HG03139 (cell line): ENCODE data around the gene ELAC2.
"Not testable (repeated sequence)": the region's sequence is repeated elsewhere in the genome, so short reads cannot be mapped to it uniquely, and the experiment has no call there.

Experiments used
- ATAC-seq: cut with Tn5 transposase; IDR thresholded peaks from one replicate; pipeline ENCODE4 v1.9.1; 2021; ENCODE audit not compliant: unreplicated experiment

The ELAC2 gene

DNA sequence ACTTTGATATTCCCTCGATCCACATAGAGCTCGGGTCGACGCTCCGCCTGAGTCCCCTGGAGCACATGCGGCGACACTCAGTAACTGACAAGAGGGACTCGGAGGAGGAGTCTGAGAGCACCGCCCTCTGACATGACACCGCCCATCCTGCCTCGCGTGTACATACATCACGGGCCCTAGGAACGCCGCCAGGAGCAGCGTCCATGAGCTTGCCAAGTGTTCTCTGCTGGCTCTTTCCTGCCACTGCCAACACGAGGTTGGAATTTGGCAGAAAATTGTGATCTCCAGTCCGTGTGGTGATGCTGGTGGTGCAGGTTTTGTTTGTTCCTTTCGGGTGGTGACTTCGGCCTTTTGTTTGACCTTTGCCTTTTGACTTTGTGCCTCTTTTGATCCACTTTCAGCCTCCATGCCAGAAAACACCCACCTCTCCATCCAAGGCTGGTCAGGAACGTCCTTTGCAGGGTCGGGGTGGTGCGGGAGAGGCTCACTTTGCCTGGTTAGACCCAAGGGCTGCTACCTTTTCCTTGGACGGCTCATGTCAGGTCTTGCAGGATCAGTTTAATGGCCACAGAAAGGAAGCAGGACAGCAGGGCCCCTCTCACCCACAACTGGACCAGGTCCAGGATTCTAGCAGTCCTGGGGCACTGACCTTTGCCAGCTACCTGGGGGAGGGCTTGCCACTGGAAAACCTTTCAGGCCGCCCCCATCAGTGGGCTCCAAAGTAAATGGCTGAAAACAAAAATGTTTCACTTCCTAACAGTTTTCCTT is 27.6 kb downstream of the ELAC2 start:
- ATAC-seq, result no peak

DNA sequence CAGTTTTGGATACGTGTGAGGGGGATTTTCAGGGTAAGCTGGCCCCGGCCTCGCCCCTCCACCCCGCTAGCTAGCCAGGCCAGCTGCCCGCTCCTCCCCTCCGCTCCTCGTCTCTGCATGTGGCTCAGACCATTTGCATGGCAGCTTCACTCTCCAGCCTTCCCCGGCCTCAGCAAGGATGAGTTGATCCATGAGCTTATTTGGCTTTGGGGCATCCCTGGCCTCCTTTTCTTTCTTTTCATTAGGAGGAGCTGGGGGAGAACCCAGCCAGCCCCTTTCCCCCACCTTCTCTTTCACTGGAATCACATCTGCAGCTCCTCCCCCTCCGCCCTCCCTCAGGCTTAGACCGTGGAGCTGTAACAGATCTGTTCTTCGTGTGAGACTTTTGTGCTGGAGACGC is 30.7 kb downstream of the ELAC2 start:
- ATAC-seq, result no peak

DNA sequence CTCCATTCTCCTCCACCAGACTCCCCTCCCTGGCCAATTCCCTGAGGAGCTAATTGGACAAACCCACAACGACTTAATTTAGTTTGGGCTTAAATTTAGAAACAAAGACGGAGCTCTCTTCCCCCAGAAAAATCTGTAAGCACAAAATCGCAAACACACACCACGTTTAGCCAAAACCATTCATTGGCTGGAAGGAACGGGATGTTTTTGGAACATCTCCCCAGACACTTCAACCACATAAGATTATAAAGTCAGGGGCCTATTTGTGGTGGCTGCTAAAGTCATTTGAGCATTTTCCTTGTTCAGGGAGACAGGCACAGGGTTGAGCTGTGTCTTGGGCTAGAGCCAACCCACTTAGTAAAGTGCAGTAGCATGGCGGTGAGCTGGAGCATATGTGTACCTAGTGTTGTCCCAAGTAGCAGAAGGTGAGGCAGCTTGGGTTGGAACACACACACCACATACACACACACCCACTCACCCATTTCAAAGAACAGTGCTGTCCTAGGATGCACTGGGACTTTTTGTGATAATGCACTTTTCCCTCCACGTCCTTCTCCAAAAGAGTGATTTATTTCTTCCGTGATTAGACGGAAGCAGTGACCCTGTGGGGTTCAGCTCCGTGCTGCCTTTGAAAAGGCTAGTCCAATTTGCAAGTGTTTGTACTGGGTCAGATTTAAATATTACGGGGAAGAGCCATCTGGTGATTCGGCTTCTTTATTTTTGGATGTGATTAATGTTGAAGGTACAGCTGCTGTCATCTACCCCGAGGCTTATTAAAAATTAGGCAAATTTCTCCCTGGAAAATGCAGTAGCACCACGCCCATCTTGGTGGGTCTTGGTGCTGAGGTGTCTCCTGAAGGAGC is 32.2 kb downstream of the ELAC2 start:
- ATAC-seq, result no peak

DNA sequence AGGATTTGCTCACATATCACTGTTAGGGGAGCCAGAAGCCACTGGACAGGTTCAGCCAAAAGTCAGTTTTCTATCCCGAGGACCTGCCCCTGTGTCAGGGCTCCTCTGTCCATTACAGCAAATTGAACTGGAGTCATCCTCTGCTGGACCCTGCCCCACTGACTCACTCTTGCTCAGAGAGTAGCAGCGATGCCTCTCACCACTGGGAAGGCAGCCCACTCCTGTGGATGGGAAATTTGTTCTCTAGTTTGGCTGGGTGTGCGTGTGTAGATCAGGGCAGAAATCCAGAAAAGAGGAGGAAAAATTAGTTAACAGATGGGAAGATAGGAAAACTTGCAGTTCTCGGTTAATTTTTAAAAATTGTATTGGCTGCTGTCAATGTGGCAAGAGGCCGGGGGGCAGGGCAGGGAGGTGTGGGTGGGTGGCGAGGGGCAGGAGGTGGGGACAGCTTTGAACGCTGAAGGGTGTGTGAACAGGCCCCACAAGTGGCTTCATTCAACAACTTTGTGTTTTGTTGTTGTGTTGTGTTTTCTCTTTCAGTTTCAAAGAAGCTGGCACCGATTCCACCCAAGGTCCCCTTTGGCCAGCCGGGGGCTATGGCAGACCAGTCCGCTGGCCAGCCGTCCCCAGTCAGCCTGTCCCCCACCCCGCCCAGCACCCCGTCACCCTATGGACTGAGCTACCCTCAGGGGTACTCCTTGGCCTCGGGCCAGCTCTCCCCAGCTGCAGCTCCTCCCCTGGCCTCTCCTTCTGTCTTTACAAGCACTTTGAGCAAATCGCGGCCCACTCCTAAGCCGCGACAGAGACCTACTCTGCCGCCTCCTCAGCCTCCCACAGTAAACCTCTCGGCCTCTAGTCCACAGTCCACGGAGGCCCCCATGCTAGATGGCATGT is 33.6 kb downstream of the ELAC2 start:
- ATAC-seq, result no peak

DNA sequence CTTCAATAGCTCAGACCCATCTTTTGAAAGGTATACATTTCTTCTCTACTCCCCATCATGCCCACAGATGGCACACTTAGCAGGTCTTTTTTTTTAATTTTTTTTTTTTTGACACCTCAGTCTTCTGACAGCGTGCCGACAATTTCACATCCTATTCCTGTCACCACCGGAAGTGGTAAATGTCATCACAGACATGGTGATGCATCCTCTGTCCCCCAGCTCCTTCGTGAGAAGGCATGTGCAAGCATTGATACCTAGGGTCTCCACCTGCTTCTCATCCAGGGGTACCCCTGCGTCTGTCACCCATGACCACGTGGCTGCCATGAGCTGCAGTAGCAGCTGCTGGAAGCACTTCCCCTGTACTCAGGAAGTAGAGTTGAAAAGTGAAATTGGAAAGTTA is 35.6 kb downstream of the ELAC2 start:
- ATAC-seq, result no peak

DNA sequence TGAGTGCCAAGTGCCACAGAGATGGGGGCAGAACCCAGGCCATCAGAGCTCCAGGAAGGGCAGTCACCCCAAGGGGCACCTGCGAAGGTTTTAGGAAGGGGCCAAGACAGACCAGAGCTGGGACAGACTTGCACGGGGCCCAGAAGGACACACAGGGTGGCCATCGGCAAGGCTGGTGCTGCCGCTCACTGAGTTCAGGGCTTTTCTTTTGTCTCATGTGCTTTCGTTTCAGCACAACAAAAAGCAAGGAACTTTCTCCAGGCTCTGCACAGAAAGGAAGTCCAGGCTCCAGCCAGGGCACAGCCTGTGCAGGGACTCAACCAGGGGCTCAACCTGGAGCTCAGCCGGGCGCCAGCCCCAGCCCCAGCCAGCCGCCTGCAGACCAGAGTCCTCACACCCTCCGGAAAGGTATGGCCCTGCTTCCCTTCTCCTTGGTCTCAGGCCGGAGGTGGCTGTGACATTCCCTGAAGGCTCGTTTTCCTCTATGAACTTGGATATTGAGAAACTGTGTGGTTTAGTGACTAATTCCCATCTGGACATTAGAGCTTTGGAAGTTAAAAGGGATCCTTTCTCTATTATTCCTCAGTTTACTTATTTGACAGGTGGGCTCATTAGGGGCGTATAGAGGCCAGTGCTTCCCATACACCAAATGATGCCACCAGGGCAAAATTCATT is 37.9 kb downstream of the ELAC2 start:
- no peak for ATAC-seq

DNA sequence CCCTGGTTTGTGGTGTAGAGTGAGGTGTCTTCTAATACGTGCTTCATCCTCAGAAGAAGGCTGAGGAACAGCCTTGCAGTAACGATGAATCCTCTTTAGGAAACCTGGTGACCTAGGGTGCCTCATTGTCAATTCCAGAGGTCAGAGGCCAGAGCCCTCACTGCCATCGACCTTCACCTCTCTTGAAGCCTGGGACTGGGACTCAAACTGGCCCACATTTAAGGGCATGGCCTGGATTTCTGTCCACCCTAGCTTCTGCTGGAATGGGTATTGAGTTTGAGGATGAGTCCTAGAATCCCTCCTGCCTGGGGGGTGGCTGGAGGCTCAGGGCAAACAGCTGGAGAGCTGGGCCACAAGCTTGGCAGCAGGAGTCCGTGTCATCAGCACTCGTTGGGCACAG is 38.6 kb downstream of the ELAC2 start:
- no peak for ATAC-seq

DNA sequence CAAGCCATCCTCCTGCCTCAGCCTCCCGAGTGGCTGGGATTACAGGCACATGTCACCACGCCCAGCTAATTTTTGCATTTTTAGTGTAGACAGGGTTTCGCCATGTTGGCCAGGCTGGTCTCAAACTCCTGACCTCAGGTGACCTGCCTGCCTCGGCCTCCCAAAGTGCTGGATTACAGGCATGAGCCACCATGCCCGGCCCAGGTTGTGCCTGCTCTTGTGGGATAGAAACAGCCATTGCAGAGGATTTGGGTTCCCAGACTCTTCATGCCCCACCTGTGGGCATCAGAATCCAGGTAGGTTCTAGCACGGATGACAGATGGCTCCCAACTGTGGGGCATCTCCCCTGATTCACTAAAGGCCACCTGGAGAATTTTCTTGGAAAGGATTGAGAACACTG is 39.0 kb downstream of the ELAC2 start:
- ATAC-seq, result not testable (repeated sequence)

DNA sequence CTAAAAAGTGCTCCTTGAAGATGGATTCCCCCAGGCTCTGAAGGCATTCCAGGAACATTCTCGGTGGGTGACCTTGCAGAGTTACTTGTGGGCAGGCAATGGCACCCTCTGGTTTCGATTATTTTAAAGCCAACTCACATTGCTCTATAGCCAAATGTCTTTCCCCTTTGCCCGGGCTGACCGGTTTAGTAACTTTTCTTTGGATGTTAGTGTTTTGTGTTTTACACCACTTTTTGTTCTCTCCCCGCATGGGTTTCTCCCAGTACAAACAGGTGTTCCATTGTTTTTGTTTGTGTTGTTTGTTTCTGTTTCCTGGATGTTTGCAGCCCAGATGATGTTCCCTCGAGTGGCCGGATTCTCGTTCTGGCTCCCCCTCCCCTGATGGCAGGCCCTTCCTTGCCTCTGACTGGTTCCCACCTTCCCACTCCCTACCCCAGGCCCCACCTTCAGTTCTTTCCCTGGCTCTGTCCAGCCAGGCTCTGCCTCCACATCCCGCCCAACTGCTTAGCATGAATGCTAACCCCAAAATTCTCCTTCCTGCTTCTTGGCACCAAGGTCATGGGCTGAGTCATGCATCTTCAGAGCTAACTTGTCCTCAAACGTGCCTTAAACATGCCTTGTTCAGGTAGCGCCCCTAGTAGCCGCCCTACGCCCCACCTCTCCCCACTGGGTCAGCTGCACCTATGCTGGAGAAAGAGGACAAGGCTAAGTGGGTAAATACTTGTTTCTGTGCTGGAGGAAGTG is 40.6 kb downstream of the ELAC2 start:
- no peak for ATAC-seq

DNA sequence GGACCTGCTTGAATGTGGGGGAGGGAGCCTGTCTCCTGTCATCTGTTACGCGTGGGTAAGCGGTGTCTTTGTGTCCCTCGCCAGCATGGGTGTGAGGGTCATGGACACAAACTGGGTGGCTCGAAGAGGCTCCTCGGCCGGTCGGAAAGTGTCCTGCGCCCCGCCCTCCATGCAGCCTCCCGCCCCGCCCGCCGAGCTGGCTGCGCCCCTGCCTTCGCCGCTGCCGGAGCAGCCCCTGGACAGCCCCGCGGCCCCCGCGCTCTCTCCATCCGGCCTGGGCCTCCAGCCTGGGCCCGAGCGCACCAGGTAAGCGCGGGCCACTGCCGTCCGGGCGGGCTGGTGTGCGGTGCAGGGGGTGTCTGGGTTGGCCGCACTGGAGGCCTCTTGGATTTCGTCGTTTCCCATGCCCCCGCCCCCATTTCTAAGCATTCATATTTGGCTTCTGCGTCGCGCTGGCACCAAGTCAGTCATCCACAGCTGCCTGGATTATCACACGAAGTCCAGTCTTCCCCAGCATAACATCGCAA is 43.8 kb downstream of the ELAC2 start:
- ATAC-seq, result no peak

DNA sequence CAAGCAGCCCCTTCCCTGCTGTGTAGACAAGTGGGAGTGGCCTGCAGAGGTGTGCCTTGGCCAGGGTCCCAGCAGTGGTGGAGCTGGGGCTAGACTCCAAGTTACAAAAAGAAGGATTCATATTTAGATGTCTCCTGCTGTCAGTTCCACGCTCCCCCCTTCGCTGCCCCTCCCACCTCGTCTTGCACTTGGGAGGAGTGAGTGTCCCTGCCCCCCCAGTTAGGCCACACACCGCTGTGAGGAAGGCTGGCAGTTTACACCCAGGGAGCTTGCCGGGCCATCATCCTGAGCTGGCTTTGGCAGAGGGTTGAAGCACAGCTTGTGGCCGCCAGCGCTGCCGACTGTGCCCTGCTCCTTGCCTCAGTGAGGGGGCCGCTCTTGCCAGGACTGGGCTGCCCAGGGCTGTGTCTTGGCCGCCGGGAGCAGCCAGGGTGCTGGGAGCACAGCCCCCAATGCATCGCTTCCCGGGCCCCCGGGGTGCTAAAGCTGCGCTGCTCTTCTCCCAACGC is 44.3 kb downstream of the ELAC2 start:
- ATAC-seq, result no peak

DNA sequence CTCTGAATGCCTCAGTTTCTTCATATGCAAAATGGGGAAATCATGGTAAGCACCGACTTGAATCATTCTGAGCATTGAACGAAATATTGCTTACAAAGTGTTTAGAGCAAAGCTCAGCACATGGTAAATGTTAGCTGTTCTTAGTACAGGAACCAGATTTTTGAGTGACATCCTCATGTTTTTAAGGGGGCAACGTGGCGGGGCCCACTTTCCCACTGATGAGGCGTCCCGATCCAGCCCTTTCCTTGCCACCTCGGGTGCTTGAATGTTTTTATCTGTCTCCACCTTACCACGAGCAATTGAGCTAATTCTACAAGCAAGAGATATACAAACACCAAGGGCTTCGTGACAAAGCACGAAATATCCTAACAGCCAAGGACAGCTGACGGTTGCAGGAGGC is 49.9 kb downstream of the ELAC2 start:
- ATAC-seq, result no peak

DNA sequence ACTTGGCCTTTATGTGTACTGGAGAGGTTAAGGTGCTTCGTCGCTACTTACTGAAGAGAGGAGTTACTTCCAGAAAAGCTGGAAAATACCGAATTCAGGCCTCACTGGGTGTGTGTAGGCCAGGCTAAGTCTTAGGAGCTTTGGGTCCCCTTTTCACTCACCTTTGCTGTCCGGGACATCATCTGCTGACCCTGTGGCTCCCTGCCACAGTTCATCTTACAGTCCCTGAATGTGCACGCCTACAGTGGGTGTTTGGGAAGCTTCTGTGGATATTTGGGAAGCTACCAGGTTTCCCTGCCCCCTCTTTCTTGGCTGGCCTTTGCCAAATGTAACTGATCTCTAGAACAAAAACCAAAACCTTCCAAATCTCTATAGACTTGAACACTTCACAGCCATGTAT is 51.4 kb downstream of the ELAC2 start:
- no peak for ATAC-seq

DNA sequence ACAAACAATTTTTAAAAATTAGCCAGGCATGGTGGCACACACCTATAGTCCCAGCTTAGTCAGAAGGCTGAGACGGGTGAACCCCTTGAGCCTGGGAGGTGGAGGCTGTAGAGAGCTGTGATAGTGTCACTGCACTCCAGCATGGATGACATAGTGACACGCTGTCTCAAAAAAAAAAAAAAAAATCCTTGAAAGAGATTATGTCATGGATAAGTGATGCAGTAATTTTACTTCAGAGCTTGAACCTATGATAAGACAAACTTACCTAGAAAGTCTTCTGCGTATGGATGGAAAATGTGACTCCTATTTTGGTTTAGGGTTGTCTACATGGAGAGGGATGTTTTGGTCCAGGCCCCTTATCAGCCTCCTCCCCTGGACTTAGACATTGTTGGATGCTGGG is 51.8 kb downstream of the ELAC2 start:
- ATAC-seq, result no peak

DNA sequence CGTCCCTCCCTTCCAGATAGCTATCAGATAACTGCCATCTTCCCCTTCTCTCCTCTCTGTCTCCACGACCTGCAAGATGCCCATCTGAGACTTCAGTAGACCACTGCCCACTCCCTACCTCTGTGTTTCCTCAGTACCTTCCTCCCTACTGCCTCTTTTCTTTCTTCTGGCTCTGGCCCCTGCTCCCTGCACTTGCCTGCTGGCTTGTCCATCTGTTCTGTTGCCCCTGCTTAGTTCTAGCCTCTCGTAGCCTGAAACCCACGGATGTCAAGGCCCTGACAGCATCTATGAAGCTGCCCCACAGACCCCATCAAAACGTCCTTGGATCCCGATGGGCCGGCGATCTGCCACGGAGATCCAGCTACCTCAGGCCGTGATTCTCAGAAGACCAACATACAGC is 53.0 kb downstream of the ELAC2 start:
- ATAC-seq, result no peak

DNA sequence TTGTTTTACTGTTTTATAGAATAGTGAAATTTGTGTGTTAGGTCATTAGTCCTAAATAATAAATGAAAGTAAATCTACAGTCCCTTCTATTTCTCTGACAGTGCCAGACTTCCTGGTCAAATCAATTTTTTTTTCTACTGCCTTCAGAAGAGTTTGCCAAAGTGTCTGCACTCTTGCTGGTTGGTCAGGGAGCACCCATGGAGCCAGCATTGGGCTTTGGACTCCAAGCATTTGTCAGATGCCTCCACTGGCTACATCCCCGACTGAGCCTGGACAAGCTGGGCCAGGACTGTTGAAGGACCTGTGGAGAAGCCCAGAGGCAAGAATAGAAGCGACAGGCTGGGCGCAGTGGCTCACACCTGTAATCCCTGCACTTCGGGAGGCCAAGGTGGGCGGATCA is 53.7 kb downstream of the ELAC2 start:
- no peak for ATAC-seq

DNA sequence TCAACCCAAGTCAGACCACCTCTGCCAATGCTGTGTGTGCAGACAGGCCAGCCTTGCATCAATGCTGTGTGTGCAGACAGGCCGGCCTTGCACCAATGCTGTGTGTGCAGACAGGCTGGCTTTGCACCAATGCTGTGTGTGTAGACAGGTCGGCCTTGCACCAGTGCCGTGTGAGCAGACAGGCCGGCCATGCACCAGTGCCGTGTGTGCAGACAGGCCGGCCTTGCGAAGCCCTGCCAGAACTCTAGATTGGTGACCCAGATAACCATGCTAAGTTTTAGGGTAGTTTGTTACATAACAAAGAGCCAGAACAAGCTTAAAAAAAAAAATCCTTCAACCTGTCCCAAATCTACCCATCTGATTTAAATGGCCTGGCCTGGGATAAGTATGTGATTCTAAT is 54.3 kb downstream of the ELAC2 start:
- no peak for ATAC-seq

DNA sequence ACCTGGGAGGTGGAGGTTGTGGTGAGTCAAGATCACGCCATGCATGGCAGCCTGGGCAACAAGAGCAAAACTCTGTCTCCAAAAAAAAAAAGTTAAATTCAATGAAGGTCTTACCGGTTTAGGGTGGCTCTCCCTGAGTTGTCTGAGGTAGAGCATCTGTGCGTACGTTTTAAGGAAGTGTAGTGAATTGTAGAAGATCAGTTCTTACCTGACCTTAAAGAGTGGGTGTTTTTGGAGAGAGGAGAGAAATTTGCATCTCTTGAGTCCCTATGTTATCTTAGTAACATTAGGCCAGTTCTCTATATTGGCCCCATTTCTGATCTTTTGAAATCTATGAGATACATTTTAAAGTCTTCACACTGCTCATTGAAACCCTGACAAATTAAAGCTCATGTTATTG is 56.2 kb downstream of the ELAC2 start:
- no peak for ATAC-seq

DNA sequence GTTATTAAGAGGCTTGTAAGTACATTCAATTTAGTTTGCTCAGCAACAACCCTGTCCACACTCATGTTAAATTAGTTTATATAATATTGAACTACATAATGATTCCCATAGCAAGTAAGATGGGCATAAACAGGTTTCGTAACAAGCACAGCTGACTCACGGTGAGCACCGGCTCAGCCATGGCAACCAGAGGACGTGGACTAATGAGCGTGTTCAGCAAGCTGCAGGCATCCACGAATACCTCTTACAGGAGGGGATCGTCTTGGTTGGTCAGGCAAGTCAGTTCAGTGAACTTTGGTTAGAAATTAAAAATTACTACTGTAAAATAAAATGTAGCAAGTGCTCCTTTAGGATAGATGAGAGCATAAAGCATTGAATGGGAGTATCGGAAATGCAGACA is 58.4 kb downstream of the ELAC2 start:
- no peak for ATAC-seq

DNA sequence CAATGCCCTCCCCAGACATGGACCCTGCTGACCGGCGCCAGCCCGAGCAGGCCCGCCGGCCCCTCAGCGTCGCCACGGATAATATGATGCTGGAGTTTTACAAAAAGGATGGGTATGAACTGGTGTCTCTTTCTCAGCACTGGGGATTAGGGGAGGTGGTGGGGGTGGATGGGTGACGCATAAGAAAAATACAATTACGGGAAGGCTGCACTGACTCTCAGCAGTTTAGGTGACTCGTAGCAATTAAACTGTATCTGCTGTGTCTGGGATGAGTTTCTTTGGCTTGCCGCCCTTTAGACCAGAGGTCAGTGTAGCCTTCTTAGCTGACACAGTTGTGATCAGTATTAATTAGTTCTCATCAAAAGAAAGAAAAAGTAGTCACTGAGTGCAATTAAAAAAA is 59.0 kb downstream of the ELAC2 start:
- ATAC-seq, result no peak
